Osteoblast (primary cell): ENCODE data around the gene CCR9. TPM values are rescaled to one million over a fixed set of nuclear protein-coding genes. Genes with fewer than 3 reads are reported as not detected.

Experiments
- DNase-seq: peaks from one replicate; pipeline ENCODE4 v3.0.0; 2011; ENCODE audit warnings: low spot score, mixed read lengths; ENCODE audit not compliant: insufficient read length; ENCODE audit errors: missing footprints
- H2AFZ ChIP-seq: 2 replicates; pipeline ENCODE4 v1.6.0; 2011; ENCODE audit warnings: mild to moderate bottlenecking, low read length
- H3K27ac ChIP-seq: 2 replicates; pipeline ENCODE4 v1.5.1; 2011; ENCODE audit warnings: mild to moderate bottlenecking, low read depth, low read length, moderate library complexity
- H3K27me3 ChIP-seq: 2 replicates; pipeline ENCODE4 v1.6.0; 2012; ENCODE audit warnings: mild to moderate bottlenecking, control low read depth, inconsistent platforms, low read length, moderate library complexity; ENCODE audit not compliant: insufficient read depth
- H3K36me3 ChIP-seq: 2 replicates; pipeline ENCODE4 v1.5.1; 2011; ENCODE audit warnings: mild to moderate bottlenecking, low read length, control low read depth, moderate library complexity; ENCODE audit not compliant: insufficient read depth
- H3K4me1 ChIP-seq: 2 replicates; pipeline ENCODE4 v1.5.1; 2011; ENCODE audit warnings: mild to moderate bottlenecking, low read length, control low read depth, moderate library complexity; ENCODE audit not compliant: insufficient read depth
- H3K4me2 ChIP-seq: 2 replicates; pipeline ENCODE4 v1.6.0; 2011; ENCODE audit warnings: mild to moderate bottlenecking, low read length; ENCODE audit not compliant: insufficient read depth
- H3K4me3 ChIP-seq: fragments of 200-600 bp; sonication (generic); 3 replicates; pipeline ENCODE4 v1.5.1; 2012; ENCODE audit warnings: mild to moderate bottlenecking, low read length, inconsistent platforms; ENCODE audit not compliant: insufficient read depth
- H3K79me2 ChIP-seq: 2 replicates; pipeline ENCODE4 v1.6.0; 2012; ENCODE audit warnings: mild to moderate bottlenecking, low read length, control low read depth, inconsistent platforms; ENCODE audit not compliant: insufficient read depth
- H3K9me3 ChIP-seq: 2 replicates; pipeline ENCODE4 v1.5.1; 2011; ENCODE audit warnings: low read depth, low read length, control low read depth
- H4K20me1 ChIP-seq: 2 replicates; pipeline ENCODE4 v1.6.0; 2012; ENCODE audit warnings: mild to moderate bottlenecking, low read length, control low read depth; ENCODE audit not compliant: insufficient read depth
- total RNA-seq: library from RNA; depleted of rRNA; stranded (reverse); fragments of >200 nt; gene quantifications from 2 replicates; pipeline ENCODE4 v1.2.3, GENCODE V29; 2012
- TF ChIP-seq, protein P1 (sequence below): IDR thresholded peaks from 2 replicates; pipeline ENCODE4 v1.5.1; 2011; ENCODE audit warnings: mild to moderate bottlenecking, low read depth, low read length, moderate library complexity; ENCODE audit errors: extremely low read depth

The CCR9 gene
- total RNA-seq, 1 donor = not detected

GRCh38 chr3:45887759-45888511 is 1.6 kb downstream of the CCR9 start:
- Histone ChIP-seq H3K27ac (no peak overlapping the region), H3K4me2 (no peak overlapping the region), H3K79me2 (no peaks in the 10 kb centered on the region), H3K4me1 (no peaks in the 10 kb centered on the region), H4K20me1 (no peaks in the 10 kb centered on the region), H3K27me3 (peaks cover 40% of the 10 kb centered on the region), H3K4me3 (no peak overlapping the region), H2AFZ (peak overlapping the region; percentile 59), H3K9me3 (no peaks in the 10 kb centered on the region), H3K36me3 (no peaks in the 10 kb centered on the region)
- TF ChIP-seq, protein P1, sequence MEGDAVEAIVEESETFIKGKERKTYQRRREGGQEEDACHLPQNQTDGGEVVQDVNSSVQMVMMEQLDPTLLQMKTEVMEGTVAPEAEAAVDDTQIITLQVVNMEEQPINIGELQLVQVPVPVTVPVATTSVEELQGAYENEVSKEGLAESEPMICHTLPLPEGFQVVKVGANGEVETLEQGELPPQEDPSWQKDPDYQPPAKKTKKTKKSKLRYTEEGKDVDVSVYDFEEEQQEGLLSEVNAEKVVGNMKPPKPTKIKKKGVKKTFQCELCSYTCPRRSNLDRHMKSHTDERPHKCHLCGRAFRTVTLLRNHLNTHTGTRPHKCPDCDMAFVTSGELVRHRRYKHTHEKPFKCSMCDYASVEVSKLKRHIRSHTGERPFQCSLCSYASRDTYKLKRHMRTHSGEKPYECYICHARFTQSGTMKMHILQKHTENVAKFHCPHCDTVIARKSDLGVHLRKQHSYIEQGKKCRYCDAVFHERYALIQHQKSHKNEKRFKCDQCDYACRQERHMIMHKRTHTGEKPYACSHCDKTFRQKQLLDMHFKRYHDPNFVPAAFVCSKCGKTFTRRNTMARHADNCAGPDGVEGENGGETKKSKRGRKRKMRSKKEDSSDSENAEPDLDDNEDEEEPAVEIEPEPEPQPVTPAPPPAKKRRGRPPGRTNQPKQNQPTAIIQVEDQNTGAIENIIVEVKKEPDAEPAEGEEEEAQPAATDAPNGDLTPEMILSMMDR = no peak
- no peak for DNase-seq

GRCh38 chr3:45889337-45889736 is 3.0 kb downstream of the CCR9 start:
- no peaks in the 10 kb centered on the region for H4K20me1 ChIP-seq
- H2AFZ ChIP-seq = no peak overlapping the region
- H3K79me2 ChIP-seq = no peaks in the 10 kb centered on the region
- H3K36me3 ChIP-seq = no peaks in the 10 kb centered on the region
- H3K27me3 ChIP-seq = peaks cover 41% of the 10 kb centered on the region
- DNase-seq = no peak
- no peak overlapping the region for H3K27ac ChIP-seq
- H3K4me1 ChIP-seq = no peaks in the 10 kb centered on the region
- no peak overlapping the region for H3K4me3 ChIP-seq
- H3K9me3 ChIP-seq = no peaks in the 10 kb centered on the region
- no peak overlapping the region for H3K4me2 ChIP-seq
- TF ChIP-seq, protein P1 = no peak

DNA sequence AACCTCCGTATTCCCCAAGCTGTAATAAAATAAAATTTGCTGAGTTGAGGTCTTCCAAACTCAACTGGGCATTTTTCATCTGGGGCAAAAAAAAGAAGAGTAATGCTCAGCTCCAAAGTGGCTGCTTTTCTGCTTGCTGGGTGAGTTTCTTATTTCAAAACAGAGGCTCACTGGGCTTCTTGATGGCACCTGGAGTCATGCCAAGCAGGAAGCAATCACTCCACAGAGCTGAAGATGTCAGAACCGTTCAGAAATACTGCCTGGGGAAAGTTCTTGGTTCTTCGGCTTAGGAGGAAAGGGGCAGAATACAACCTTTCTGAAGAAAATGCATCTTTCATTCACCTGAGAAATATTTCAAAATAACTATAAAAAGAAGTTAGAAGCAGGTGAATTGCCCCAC is 4.1 kb downstream of the CCR9 start:
- DNase-seq = no peak
- no peaks in the 10 kb centered on the region for H3K36me3 ChIP-seq
- H3K4me2 ChIP-seq = no peak overlapping the region
- TF ChIP-seq, protein P1 = no peak
- H3K4me3 ChIP-seq = no peak overlapping the region
- no peaks in the 10 kb centered on the region for H3K4me1 ChIP-seq
- H3K9me3 ChIP-seq = no peaks in the 10 kb centered on the region
- no peaks in the 10 kb centered on the region for H3K79me2 ChIP-seq
- H3K27ac ChIP-seq = no peak overlapping the region
- no peak overlapping the region for H2AFZ ChIP-seq
- H3K27me3 ChIP-seq = peaks cover 40% of the 10 kb centered on the region
- no peaks in the 10 kb centered on the region for H4K20me1 ChIP-seq

GRCh38 chr3:45892161-45892560 is 5.8 kb downstream of the CCR9 start:
- Histone ChIP-seq H4K20me1 (no peaks in the 10 kb centered on the region), H3K9me3 (no peaks in the 10 kb centered on the region), H3K4me3 (no peak overlapping the region), H2AFZ (no peak overlapping the region), H3K27me3 (peaks cover 34% of the 10 kb centered on the region), H3K27ac (no peak overlapping the region), H3K4me2 (no peak overlapping the region), H3K36me3 (no peaks in the 10 kb centered on the region), H3K79me2 (no peaks in the 10 kb centered on the region), H3K4me1 (no peaks in the 10 kb centered on the region)
- TF ChIP-seq, protein P1 = no peak
- no peak for DNase-seq
